Measurements from ENCODE around the gene TMEM119. TPM values are rescaled to one million over a fixed set of nuclear protein-coding genes. Genes with fewer than 3 reads are reported as not detected.

Gene TMEM119
- under 1 TPM; 0.10 to 0.24 TPM for total RNA-seq

- H3K36me3 Mint-ChIP-seq, result no peaks in the 10 kb centered on the region
- no peaks in the 10 kb centered on the region for H3K27me3 Mint-ChIP-seq
- H3K27ac Mint-ChIP-seq, result no peak within 1 kb of the TSS
- CTCF ChIA-PET, result interaction anchor here (1.0 kb wide), 1 partner anchor 20 kb away, joined by 3 read pairs; no protein-coding TSS in a partner anchor
- no peak within 1 kb of the TSS for H3K4me3 Mint-ChIP-seq
- no peak for DNase-seq
- H3K9me3 Mint-ChIP-seq, result no peaks in the 10 kb centered on the region
- intact Hi-C loops (cut with micrococcal nuclease), result no loop called here
- POLR2A ChIA-PET, result no interaction called here
- no peaks in the 10 kb centered on the region for H3K4me1 Mint-ChIP-seq (ENCODE audit: low read depth)
Observed at GRCh38 chr12:108597559-108598471, at the start of gene TMEM119. Gene TMEM119 (minus strand): TSS chr12:108598084. CDS start chr12:108592383, 5,701 bp downstream.

- Mint-ChIP-seq H3K4me1 (ENCODE audit: low read depth) (peaks cover 29% of the 10 kb centered on the region), H3K27ac (peak overlapping the region; percentile 65), H3K27me3 (no peaks in the 10 kb centered on the region), H3K36me3 (peaks cover 18% of the 10 kb centered on the region), H3K4me3 (peak overlapping the region; percentile 13), H3K9me3 (no peaks in the 10 kb centered on the region)
- ChIA-PET CTCF (interaction anchor here (0.8 to 2.5 kb wide), 9 partner anchors 12 to 157 kb away, joined by 3 to 9 read pairs (median 3); partner anchors contain the start of gene SART3), POLR2A (interaction anchor here (1.1 to 2.0 kb wide), 3 partner anchors 13 to 85 kb away, joined by 3 to 13 read pairs (median 5); partner anchors contain the start of genes ISCU and SELPLG)
- DNase-seq, result no peak
- intact Hi-C loops (cut with micrococcal nuclease), result no loop called here
Observed at GRCh38 chr12:108646600-108647579, 49.0 kb upstream of the TMEM119 start.

- Mint-ChIP-seq H3K36me3 (peaks cover 12% of the 10 kb centered on the region), H3K27me3 (no peaks in the 10 kb centered on the region), H3K27ac (peak overlapping the region; percentile 65), H3K9me3 (no peaks in the 10 kb centered on the region), H3K4me3 (peak overlapping the region; percentile 13), H3K4me1 (ENCODE audit: low read depth) (peaks cover 29% of the 10 kb centered on the region)
- CTCF ChIA-PET, result interaction anchor here (0.7 to 2.5 kb wide), 6 partner anchors 11 to 157 kb away, joined by 3 to 9 read pairs (median 6); partner anchors contain the start of gene SART3
- no peak for DNase-seq
- intact Hi-C loops (cut with micrococcal nuclease), result no loop called here
- POLR2A ChIA-PET, result interaction anchor here (1.1 to 2.0 kb wide), 5 partner anchors 10 to 84 kb away, joined by 3 to 13 read pairs (median 5); partner anchors contain the start of genes ISCU and SELPLG
Observed at GRCh38 chr12:108645686-108646599, 48.1 kb upstream of the TMEM119 start.

GRCh38 chr12:108644811-108645120 is 46.9 kb upstream of the TMEM119 start:
- Mint-ChIP-seq H3K27me3 (no peaks in the 10 kb centered on the region), H3K4me1 (ENCODE audit: low read depth) (peaks cover 35% of the 10 kb centered on the region), H3K27ac (no peak overlapping the region), H3K9me3 (no peaks in the 10 kb centered on the region), H3K36me3 (peaks cover 12% of the 10 kb centered on the region), H3K4me3 (no peak overlapping the region)
- POLR2A ChIA-PET, result no interaction called here
- DNase-seq, result no peak
- CTCF ChIA-PET, result interaction anchor here (2.3 to 2.5 kb wide), 2 partner anchors 27 to 159 kb away, joined by 8 to 9 read pairs; no protein-coding TSS in a partner anchor
- intact Hi-C loops (cut with micrococcal nuclease), result no loop called here

- H3K4me3 Mint-ChIP-seq, result no peak overlapping the region
Observed at GRCh38 chr12:108643941-108644810, 46.3 kb upstream of the TMEM119 start.

GRCh38 chr12:108642899-108643654 is 45.2 kb upstream of the TMEM119 start:
- intact Hi-C loops (cut with micrococcal nuclease), result no loop called here
- ChIA-PET CTCF (no interaction called here), POLR2A (no interaction called here)
- no peak overlapping the region for H3K27ac Mint-ChIP-seq
- H3K27me3 Mint-ChIP-seq, result no peaks in the 10 kb centered on the region
- H3K4me3 Mint-ChIP-seq, result no peak overlapping the region
- H3K36me3 Mint-ChIP-seq, result peaks cover 6% of the 10 kb centered on the region
- H3K9me3 Mint-ChIP-seq, result no peaks in the 10 kb centered on the region
- H3K4me1 Mint-ChIP-seq (ENCODE audit: low read depth), result peaks cover 25% of the 10 kb centered on the region
- DNase-seq, result no peak

More at GRCh38 chr12:108643941-108644810, 46.3 kb upstream of the TMEM119 start:
- no peaks in the 10 kb centered on the region for H3K9me3 Mint-ChIP-seq
- H3K27ac Mint-ChIP-seq, result no peak overlapping the region
- ChIA-PET CTCF (interaction anchor here (2.3 kb wide), 1 partner anchor 27 kb away, joined by 9 read pairs; no protein-coding TSS in a partner anchor), POLR2A (no interaction called here)
- intact Hi-C loops (cut with micrococcal nuclease), result no loop called here
- no peak for DNase-seq
- H3K27me3 Mint-ChIP-seq, result no peaks in the 10 kb centered on the region
- H3K36me3 Mint-ChIP-seq, result peaks cover 12% of the 10 kb centered on the region
- peaks cover 33% of the 10 kb centered on the region for H3K4me1 Mint-ChIP-seq (ENCODE audit: low read depth)

GRCh38 chr12:108642269-108642870 is 44.5 kb upstream of the TMEM119 start:
- Mint-ChIP-seq H3K27me3 (no peaks in the 10 kb centered on the region), H3K4me3 (no peak overlapping the region), H3K9me3 (no peaks in the 10 kb centered on the region), H3K4me1 (ENCODE audit: low read depth) (peaks cover 24% of the 10 kb centered on the region), H3K36me3 (peaks cover 3% of the 10 kb centered on the region), H3K27ac (no peak overlapping the region)
- no peak for DNase-seq
- POLR2A ChIA-PET, result no interaction called here
- CTCF ChIA-PET, result no interaction called here
- intact Hi-C loops (cut with micrococcal nuclease), result no loop called here

GRCh38 chr12:108641446-108642268 is 43.8 kb upstream of the TMEM119 start:
- H3K36me3 Mint-ChIP-seq, result no peaks in the 10 kb centered on the region
- no peaks in the 10 kb centered on the region for H3K9me3 Mint-ChIP-seq
- no peaks in the 10 kb centered on the region for H3K27me3 Mint-ChIP-seq
- H3K4me1 Mint-ChIP-seq (ENCODE audit: low read depth), result peaks cover 21% of the 10 kb centered on the region
- intact Hi-C loops (cut with micrococcal nuclease), result no loop called here
- H3K4me3 Mint-ChIP-seq, result no peak overlapping the region
- no peak for DNase-seq
- ChIA-PET POLR2A (interaction anchor here (1.2 kb wide), 1 partner anchor 79 kb away, joined by 3 read pairs; the partner anchor contains the start of gene ISCU), CTCF (interaction anchor here (0.8 to 1.3 kb wide), 2 partner anchors 23 to 162 kb away, joined by 3 to 4 read pairs; no protein-coding TSS in a partner anchor)
- no peak overlapping the region for H3K27ac Mint-ChIP-seq

GRCh38 chr12:108640802-108641445 is 43.0 kb upstream of the TMEM119 start:
- no peak for DNase-seq
- H3K9me3 Mint-ChIP-seq, result no peaks in the 10 kb centered on the region
- no peaks in the 10 kb centered on the region for H3K27me3 Mint-ChIP-seq
- POLR2A ChIA-PET, result interaction anchor here (1.1 to 1.2 kb wide), 2 partner anchors 9 to 79 kb away, joined by 3 read pairs; partner anchors contain the start of gene ISCU
- no peaks in the 10 kb centered on the region for H3K36me3 Mint-ChIP-seq
- H3K4me1 Mint-ChIP-seq (ENCODE audit: low read depth), result peaks cover 20% of the 10 kb centered on the region
- H3K4me3 Mint-ChIP-seq, result no peak overlapping the region
- intact Hi-C loops (cut with micrococcal nuclease), result no loop called here
- CTCF ChIA-PET, result interaction anchor here (0.8 to 15.0 kb wide), 4 partner anchors 23 to 310 kb away, joined by 3 to 207 read pairs (median 6); no protein-coding TSS in a partner anchor
- no peak overlapping the region for H3K27ac Mint-ChIP-seq

All from activated CD4-positive, alpha-beta memory T cell treated with anti-CD3 and anti-CD28 coated beads for 36 hours (primary cell).